Lower leg skin (tissue), 3 donors: Measurements from ENCODE around the gene MDM2.

Experiments used
- POLR2A ChIP-seq, 2 donors: fragments of 450-650 bp; IDR thresholded peaks; one replicate each; pipeline ENCODE4 v1.6.1; 2016 to 2017; ENCODE audit warnings: antibody characterized with exemption in 2 of 2, mild to moderate bottlenecking in 1 of 2, moderate library complexity in 1 of 2
- TF ChIP-seq, protein P1 (sequence below), 3 donors: fragments of 450-650 bp; IDR thresholded peaks; one replicate each; pipeline ENCODE4 v1.5.1; 2016; ENCODE audit warnings: antibody characterized with exemption in 3 of 3, mild to moderate bottlenecking in 3 of 3, moderate library complexity in 2 of 3

DNA sequence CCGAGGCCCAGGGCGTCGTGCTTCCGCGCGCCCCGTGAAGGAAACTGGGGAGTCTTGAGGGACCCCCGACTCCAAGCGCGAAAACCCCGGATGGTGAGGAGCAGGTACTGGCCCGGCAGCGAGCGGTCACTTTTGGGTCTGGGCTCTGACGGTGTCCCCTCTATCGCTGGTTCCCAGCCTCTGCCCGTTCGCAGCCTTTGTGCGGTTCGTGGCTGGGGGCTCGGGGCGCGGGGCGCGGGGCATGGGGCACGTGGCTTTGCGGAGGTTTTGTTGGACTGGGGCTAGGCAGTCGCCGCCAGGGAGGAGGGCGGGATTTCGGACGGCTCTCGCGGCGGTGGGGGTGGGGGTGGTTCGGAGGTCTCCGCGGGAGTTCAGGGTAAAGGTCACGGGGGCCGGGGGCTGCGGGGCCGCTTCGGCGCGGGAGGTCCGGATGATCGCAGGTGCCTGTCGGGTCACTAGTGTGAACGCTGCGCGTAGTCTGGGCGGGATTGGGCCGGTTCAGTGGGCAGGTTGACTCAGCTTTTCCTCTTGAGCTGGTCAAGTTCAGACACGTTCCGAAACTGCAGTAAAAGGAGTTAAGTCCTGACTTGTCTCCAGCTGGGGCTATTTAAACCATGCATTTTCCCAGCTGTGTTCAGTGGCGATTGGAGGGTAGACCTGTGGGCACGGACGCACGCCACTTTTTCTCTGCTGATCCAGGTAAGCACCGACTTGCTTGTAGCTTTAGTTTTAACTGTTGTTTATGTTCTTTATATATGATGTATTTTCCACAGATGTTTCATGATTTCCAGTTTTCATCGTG lies 612 bp downstream of the MDM2 start:
- TF ChIP-seq, protein P1, sequence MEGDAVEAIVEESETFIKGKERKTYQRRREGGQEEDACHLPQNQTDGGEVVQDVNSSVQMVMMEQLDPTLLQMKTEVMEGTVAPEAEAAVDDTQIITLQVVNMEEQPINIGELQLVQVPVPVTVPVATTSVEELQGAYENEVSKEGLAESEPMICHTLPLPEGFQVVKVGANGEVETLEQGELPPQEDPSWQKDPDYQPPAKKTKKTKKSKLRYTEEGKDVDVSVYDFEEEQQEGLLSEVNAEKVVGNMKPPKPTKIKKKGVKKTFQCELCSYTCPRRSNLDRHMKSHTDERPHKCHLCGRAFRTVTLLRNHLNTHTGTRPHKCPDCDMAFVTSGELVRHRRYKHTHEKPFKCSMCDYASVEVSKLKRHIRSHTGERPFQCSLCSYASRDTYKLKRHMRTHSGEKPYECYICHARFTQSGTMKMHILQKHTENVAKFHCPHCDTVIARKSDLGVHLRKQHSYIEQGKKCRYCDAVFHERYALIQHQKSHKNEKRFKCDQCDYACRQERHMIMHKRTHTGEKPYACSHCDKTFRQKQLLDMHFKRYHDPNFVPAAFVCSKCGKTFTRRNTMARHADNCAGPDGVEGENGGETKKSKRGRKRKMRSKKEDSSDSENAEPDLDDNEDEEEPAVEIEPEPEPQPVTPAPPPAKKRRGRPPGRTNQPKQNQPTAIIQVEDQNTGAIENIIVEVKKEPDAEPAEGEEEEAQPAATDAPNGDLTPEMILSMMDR (IDR thresholded peaks at IDR 0.05): no peak
- no peak for TF ChIP-seq POLR2A (IDR thresholded peaks at IDR 0.05)
